ENCODE measurements around the gene HNRNPM. TPM values are rescaled to one million over a fixed set of nuclear protein-coding genes. Genes with fewer than 3 reads are reported as not detected.

Gene HNRNPM
- total RNA-seq: 53.7 and 56.8 TPM in 2 replicates

GRCh38 chr19:8444677-8445487 is at the start of gene HNRNPM:
Gene HNRNPM (plus strand): TSS chr19:8444975. CDS start chr19:8444999, 24 bp downstream.

DNA sequence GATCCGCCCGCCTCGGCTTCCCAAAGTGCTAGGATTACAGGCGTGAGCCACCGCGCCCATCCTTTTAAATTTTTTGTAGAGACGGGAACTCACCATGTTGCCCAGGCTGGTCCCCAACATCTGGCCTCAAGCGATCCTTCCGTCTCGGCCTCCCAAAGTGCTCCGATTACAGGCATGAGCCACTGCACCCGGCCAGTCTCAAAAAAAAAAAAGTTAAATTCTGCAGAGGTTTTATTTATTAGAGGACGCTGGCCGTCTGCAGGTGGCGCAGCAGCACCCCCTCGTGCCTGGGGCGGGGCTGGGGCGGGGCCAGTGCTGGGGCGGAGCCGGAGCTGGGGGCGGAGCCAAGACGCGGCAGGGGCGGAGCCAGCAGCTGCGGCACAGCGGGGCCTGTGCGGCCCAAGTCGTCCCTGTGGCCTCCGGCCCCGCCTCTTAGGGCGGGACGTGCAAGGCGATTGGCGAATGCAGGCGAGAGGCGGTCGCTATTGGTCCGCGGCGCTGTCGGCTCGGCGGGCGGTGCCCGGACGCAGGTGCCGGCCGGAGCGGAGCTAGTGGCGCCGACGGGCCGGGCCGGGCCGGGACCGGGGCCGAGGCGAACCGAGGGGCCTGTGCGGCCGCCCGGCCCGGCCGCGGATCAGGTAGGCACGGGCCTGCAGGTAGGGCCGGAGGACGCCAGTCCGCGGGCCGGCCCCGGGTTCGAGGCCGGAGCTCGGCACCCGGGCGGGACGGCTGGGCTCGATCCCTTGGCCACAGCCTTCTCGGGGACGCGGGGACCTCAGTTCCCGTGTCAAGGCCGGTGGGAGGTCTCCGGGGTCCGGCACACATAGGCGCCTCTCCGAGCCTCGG is 31.8 kb upstream of the HNRNPM start, which contains the start of gene MARCHF2:
Gene MARCHF2 (plus strand): TSS at position 523 of the 846 bp plus-strand sequence. CDS start 8,536 bp downstream, outside the sequence.

DNA sequence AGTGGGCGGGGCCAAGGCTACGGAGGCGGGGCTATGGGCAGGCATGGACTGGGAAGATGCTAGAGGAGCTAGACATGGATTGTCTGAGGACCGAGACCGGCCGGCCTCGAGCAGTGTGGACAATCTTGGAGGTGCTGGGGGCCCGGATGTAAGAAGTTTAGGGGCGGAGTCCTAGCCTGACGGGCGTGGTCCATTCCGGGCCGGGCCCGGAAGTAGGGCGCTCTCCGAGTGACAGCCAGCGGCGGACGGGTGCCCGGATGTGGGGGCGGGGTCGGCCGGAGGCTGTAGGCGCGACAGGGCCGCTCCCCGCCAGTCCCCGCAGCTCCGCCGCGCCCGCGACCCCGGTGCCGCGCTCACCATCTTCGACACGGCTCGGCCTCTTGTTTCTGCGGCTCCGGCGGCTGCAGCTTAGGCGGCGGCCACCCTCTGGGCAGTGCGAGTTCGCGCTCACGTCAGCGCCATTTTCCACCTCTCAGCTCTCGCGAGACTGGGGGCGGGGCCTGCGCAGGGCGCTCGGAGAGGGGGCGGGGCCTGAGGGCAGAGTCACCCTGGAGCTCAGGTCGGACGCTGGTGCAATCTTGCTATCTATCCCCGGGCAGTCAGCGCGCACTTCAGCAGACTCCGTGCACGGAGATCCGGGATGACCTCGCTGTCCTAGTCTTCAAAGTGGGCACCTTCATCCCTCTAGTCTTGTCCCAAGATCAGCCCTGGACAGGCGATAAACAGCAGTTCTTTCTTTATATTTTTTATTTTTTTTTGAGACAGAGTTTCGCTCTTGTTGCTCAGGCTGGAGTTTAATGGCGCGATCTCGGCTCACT is 69.1 kb downstream of the HNRNPM start, which contains the start of gene ZNF414:
Gene ZNF414 (minus strand): TSS at position 481 of the 818 bp plus-strand sequence. CDS start 121 bp downstream, at position 360.

Other genes with a start within 250 kb of the HNRNPM start
- gene CERS4, start 235.6 kb upstream of the HNRNPM start, total RNA-seq: 21.4 and 37.0 TPM in 2 replicates
- 57.7 and 58.6 TPM in 2 replicates for gene CD320, start 136.6 kb upstream of the HNRNPM start, total RNA-seq
- 23.7 and 32.2 TPM in 2 replicates for gene NDUFA7, start 123.6 kb upstream of the HNRNPM start, total RNA-seq
- gene RPS28, start 123.5 kb upstream of the HNRNPM start, total RNA-seq: 759 and 791 TPM in 2 replicates
- gene KANK3, start 101.7 kb upstream of the HNRNPM start, total RNA-seq: 0.12 and 0.68 TPM in 2 replicates
- gene ANGPTL4, start 80.8 kb upstream of the HNRNPM start, total RNA-seq: 8.4 and 34.0 TPM in 2 replicates
- 23.7 and 25.4 TPM in 2 replicates for gene RAB11B, start 54.6 kb upstream of the HNRNPM start, total RNA-seq
- 37.5 and 60.3 TPM in 2 replicates for gene MARCHF2, start 31.7 kb upstream of the HNRNPM start, total RNA-seq
- not detected in 2 replicates for gene PRAM1, start 57.7 kb downstream of the HNRNPM start, total RNA-seq
- 9.7 and 27.2 TPM in 2 replicates for gene ZNF414, start 69.2 kb downstream of the HNRNPM start, total RNA-seq
- 0.51 and 0.70 TPM in 2 replicates for gene MYO1F, start 132.5 kb downstream of the HNRNPM start, total RNA-seq
- gene ADAMTS10, start 165.7 kb downstream of the HNRNPM start, total RNA-seq: 37.2 and 38.0 TPM in 2 replicates
- gene NFILZ, start 185.7 kb downstream of the HNRNPM start, total RNA-seq: not detected in 2 replicates